ENCODE measurements around the gene ISG20.

Gene ISG20

GRCh38 chr15:88638626-88639372 lies at the start of gene ISG20:
Gene ISG20, plus strand, starts transcription at chr15:88639016. Its CDS starts 351 bp downstream, at chr15:88639367.
- DNase-seq (ENCODE audit: low read depth, low spot score) = peak; percentile 96

GRCh38 chr15:88590759-88591158 lies 48.1 kb upstream of the ISG20 start:
- DNase-seq (ENCODE audit: low read depth, low spot score) = no peak

GRCh38 chr15:88591384-88591783 lies 47.4 kb upstream of the ISG20 start:
- no peak for DNase-seq (ENCODE audit: low read depth, low spot score)

- no peak for DNase-seq (ENCODE audit: low read depth, low spot score)
Measured at GRCh38 chr15:88603885-88604284, 34.9 kb upstream of the ISG20 start.

- no peak for DNase-seq (ENCODE audit: low read depth, low spot score)
Measured at GRCh38 chr15:88604381-88605188, 34.2 kb upstream of the ISG20 start.

GRCh38 chr15:88605189-88606069 lies 33.4 kb upstream of the ISG20 start:
- DNase-seq (ENCODE audit: low read depth, low spot score) = peak; percentile 79

GRCh38 chr15:88606070-88606794 lies 32.6 kb upstream of the ISG20 start:
- DNase-seq (ENCODE audit: low read depth, low spot score) = no peak

- no peak for DNase-seq (ENCODE audit: low read depth, low spot score)
Measured at GRCh38 chr15:88607951-88608350, 30.9 kb upstream of the ISG20 start.

- DNase-seq (ENCODE audit: low read depth, low spot score) = no peak
Measured at GRCh38 chr15:88608607-88609181, 30.1 kb upstream of the ISG20 start.

- no peak for DNase-seq (ENCODE audit: low read depth, low spot score)
Measured at GRCh38 chr15:88609344-88610090, 29.3 kb upstream of the ISG20 start.

- peak; percentile 31 for DNase-seq (ENCODE audit: low read depth, low spot score)
Measured at GRCh38 chr15:88610701-88611231, 28.1 kb upstream of the ISG20 start.

- DNase-seq (ENCODE audit: low read depth, low spot score) = no peak
Measured at GRCh38 chr15:88612186-88612796, 26.5 kb upstream of the ISG20 start.

GRCh38 chr15:88613074-88613944 lies 25.5 kb upstream of the ISG20 start:
- DNase-seq (ENCODE audit: low read depth, low spot score) = no peak

GRCh38 chr15:88615303-88616107 lies 23.3 kb upstream of the ISG20 start:
- no peak for DNase-seq (ENCODE audit: low read depth, low spot score)

- DNase-seq (ENCODE audit: low read depth, low spot score) = no peak
Measured at GRCh38 chr15:88616240-88616639, 22.6 kb upstream of the ISG20 start.

GRCh38 chr15:88617031-88617722 lies 21.6 kb upstream of the ISG20 start:
- DNase-seq (ENCODE audit: low read depth, low spot score) = no peak

- DNase-seq (ENCODE audit: low read depth, low spot score) = no peak
Measured at GRCh38 chr15:88617790-88618189, 21.0 kb upstream of the ISG20 start.
